Sigmoid colon (tissue), 4 donors: ENCODE results near the gene TDRD9.

Experiments used
- CTCF ChIP-seq, 4 experiments: fragments of 450-650 bp in 3 of 4; fragments of 200-600 bp in 1 of 4; IDR thresholded peaks; one replicate each; pipeline ENCODE4 v1.5.1; 2016 to 2019; ENCODE audit warnings: antibody characterized with exemption in 4 of 4, mild to moderate bottlenecking in 3 of 4, moderate library complexity in 2 of 4
- EP300 ChIP-seq, 4 donors: sonication (generic); formaldehyde crosslinking; IDR thresholded peaks; one replicate each; pipeline ENCODE4 v1.6.1; 2017; ENCODE audit warnings: antibody characterized with exemption in 4 of 4
- POLR2A ChIP-seq, 2 donors: fragments of 450-650 bp; IDR thresholded peaks; one replicate each; pipeline ENCODE4 v1.6.1; 2016; ENCODE audit warnings: antibody characterized with exemption in 2 of 2, mild to moderate bottlenecking in 2 of 2, moderate library complexity in 2 of 2

GRCh38 chr14:103973354-103973753 lies 45.1 kb downstream of the TDRD9 start:
- TF ChIP-seq CTCF (IDR thresholded peaks at IDR 0.05) (no peak), POLR2A (IDR thresholded peaks at IDR 0.05) (no peak), EP300 (IDR thresholded peaks at IDR 0.05) (no peak)
